ENCODE measurements around the gene DNAH10. TPM values are rescaled to one million over a fixed set of nuclear protein-coding genes. Genes with fewer than 3 reads are reported as not detected.
"Not testable (repeated sequence)": the region's sequence is repeated elsewhere in the genome, so short reads cannot be mapped to it uniquely, and the experiment has no call there.

DNAH10 gene
- total and polyA plus RNA-seq, 4 donors, result 4.5 to 18.1 (median 11.4) TPM

GRCh38 chr12:123779551-123779950 is 17.4 kb downstream of the DNAH10 start:
- no peaks in the 10 kb centered on the region for H3K9me3 ChIP-seq (ENCODE audit: control insufficient read depth, insufficient read depth, low read length)
- DNase-seq (ENCODE audit: low read depth in 4 of 6, low spot score in 6 of 6), result no peak
- H3K27ac ChIP-seq (ENCODE audit: low read depth, low read length), result no peak overlapping the region
- no peak overlapping the region for H3K4me3 ChIP-seq (ENCODE audit: low read depth, low read length)
- no peaks in the 10 kb centered on the region for H3K4me1 ChIP-seq (ENCODE audit: control insufficient read depth, insufficient read depth, low read length)
- no peaks in the 10 kb centered on the region for H3K36me3 ChIP-seq (ENCODE audit: control insufficient read depth, insufficient read depth, low read length)
- H3K27me3 ChIP-seq (ENCODE audit: control insufficient read depth, insufficient read depth, low read length), result no peaks in the 10 kb centered on the region

DNA sequence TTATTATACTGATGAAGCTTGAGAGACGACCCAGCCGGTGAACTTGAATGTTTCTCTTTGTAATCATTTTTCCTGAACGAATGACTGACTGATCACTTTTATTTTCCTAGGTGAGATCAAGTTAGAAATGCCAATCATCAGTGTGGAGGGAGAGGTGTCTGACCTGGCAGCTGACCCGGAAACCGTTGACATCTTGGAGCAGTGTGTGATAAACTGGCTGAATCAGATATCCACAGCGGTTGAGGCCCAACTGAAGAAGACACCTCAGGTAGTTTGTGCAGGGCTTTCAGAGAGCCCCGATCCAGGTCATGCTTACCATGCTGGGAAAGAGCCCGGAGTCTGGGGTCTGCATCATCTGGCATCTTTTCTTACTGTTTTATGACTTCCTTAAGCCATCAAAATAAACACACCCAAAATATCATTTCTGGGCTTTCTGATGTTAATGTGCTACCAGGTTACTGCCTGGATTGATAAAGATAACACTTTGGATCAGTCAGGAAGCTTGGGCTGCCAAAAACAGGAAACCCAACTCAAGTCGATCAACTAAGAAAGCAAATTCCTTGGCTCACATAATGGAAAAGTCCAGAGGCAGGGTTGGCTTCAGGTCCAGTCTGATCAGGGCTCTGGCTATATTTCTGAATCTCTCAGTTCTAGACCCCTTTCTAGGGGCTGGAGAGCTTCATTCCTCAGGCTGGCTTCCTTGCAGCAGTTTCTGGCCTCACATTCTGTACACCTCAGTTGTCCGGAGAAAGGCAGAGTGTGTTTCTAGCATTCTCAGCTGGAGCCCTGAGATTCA is 21.1 kb downstream of the DNAH10 start:
- Histone ChIP-seq H3K4me3 (ENCODE audit: low read depth, low read length) (no peak overlapping the region), H3K36me3 (ENCODE audit: control insufficient read depth, insufficient read depth, low read length) (peaks cover 7% of the 10 kb centered on the region), H3K9me3 (ENCODE audit: control insufficient read depth, insufficient read depth, low read length) (no peaks in the 10 kb centered on the region), H3K27me3 (ENCODE audit: control insufficient read depth, insufficient read depth, low read length) (no peaks in the 10 kb centered on the region), H3K4me1 (ENCODE audit: control insufficient read depth, insufficient read depth, low read length) (no peaks in the 10 kb centered on the region), H3K27ac (ENCODE audit: low read depth, low read length) (no peak overlapping the region)
- no peak for DNase-seq (ENCODE audit: low read depth in 4 of 6, low spot score in 6 of 6)
- whole genome bisulfite sequencing (ENCODE audit: insufficient coverage), result 88% methylated on average over 10 of the region's 10 CpGs

- DNase-seq (ENCODE audit: low read depth in 4 of 6, low spot score in 6 of 6), result no peak
- Histone ChIP-seq H3K4me1 (ENCODE audit: control insufficient read depth, insufficient read depth, low read length) (no peaks in the 10 kb centered on the region), H3K4me3 (ENCODE audit: low read depth, low read length) (no peak overlapping the region), H3K9me3 (ENCODE audit: control insufficient read depth, insufficient read depth, low read length) (no peaks in the 10 kb centered on the region), H3K36me3 (ENCODE audit: control insufficient read depth, insufficient read depth, low read length) (peaks cover 7% of the 10 kb centered on the region), H3K27ac (ENCODE audit: low read depth, low read length) (no peak overlapping the region), H3K27me3 (ENCODE audit: control insufficient read depth, insufficient read depth, low read length) (no peaks in the 10 kb centered on the region)
- WGBS (ENCODE audit: insufficient coverage), result 91% methylated on average over 25 of the region's 25 CpGs
These were observed 25.4 kb downstream of the DNAH10 start for GRCh38 chr12:123787466-123787865.

DNA sequence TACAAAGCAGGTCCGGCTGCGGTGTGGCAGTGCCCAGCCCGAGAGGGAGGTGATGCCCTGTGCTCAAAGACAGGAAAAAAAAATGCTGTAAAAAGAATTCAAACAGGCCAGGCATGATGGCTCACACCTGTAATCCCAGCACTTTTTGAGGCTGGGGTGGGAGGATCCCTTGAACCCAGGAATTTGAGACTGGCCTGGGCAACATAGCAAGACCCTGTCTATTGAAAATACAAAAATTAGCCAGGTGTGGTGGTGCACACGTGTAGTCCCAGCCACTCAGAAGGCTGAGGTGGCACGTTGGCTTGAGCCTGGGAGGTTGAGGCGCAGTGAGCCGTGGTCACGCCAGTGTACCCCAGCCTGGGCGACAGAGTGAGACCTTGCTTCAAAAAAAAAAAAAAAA is 26.4 kb downstream of the DNAH10 start:
- WGBS (ENCODE audit: insufficient coverage), result 97% methylated on average over 5 of the region's 9 CpGs
- H3K4me3 ChIP-seq (ENCODE audit: low read depth, low read length), result no peak overlapping the region
- H3K27ac ChIP-seq (ENCODE audit: low read depth, low read length), result no peak overlapping the region
- H3K4me1 ChIP-seq (ENCODE audit: control insufficient read depth, insufficient read depth, low read length), result no peaks in the 10 kb centered on the region
- H3K27me3 ChIP-seq (ENCODE audit: control insufficient read depth, insufficient read depth, low read length), result no peaks in the 10 kb centered on the region
- no peak for DNase-seq (ENCODE audit: low read depth in 4 of 6, low spot score in 6 of 6)
- H3K9me3 ChIP-seq (ENCODE audit: control insufficient read depth, insufficient read depth, low read length), result peaks cover 1% of the 10 kb centered on the region
- peaks cover 7% of the 10 kb centered on the region for H3K36me3 ChIP-seq (ENCODE audit: control insufficient read depth, insufficient read depth, low read length)

DNA sequence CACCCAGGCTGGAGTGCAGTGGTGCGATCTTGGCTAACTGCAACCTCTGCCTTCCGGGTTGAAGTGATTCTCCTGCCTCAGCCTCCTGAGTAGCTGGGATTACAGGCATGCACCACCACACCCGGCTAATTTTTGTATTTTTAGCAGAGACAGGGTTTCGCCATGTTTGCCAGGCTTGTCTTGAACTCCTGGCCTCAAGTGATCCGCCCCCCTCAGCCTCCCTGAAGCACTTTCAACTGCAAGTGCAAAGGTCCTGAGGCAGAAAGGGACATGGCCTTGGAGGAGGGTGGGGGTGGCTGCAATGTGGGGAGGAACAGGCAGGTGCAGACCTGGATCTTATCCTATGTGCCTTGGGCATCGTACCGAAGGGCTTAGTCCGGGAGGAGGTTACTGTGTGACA is 27.3 kb downstream of the DNAH10 start:
- not testable (repeated sequence) for H3K9me3 ChIP-seq (ENCODE audit: control insufficient read depth, insufficient read depth, low read length); H3K36me3 ChIP-seq (ENCODE audit: control insufficient read depth, insufficient read depth, low read length); H3K27ac ChIP-seq (ENCODE audit: low read depth, low read length); H3K27me3 ChIP-seq (ENCODE audit: control insufficient read depth, insufficient read depth, low read length); DNase-seq (ENCODE audit: low read depth in 4 of 6, low spot score in 6 of 6); H3K4me3 ChIP-seq (ENCODE audit: low read depth, low read length); H3K4me1 ChIP-seq (ENCODE audit: control insufficient read depth, insufficient read depth, low read length)
- 86% methylated on average over 5 of the region's 8 CpGs for WGBS (ENCODE audit: insufficient coverage)

GRCh38 chr12:123790905-123791467 is 28.9 kb downstream of the DNAH10 start:
- DNase-seq (ENCODE audit: low read depth in 4 of 6, low spot score in 6 of 6), result no peak
- Histone ChIP-seq H3K27ac (ENCODE audit: low read depth, low read length) (no peak overlapping the region), H3K9me3 (ENCODE audit: control insufficient read depth, insufficient read depth, low read length) (peaks cover 1% of the 10 kb centered on the region), H3K27me3 (ENCODE audit: control insufficient read depth, insufficient read depth, low read length) (no peaks in the 10 kb centered on the region), H3K36me3 (ENCODE audit: control insufficient read depth, insufficient read depth, low read length) (peaks cover 7% of the 10 kb centered on the region), H3K4me3 (ENCODE audit: low read depth, low read length) (no peak overlapping the region), H3K4me1 (ENCODE audit: control insufficient read depth, insufficient read depth, low read length) (no peaks in the 10 kb centered on the region)
- 100% methylated on average over 1 of the region's 4 CpGs for WGBS (ENCODE audit: insufficient coverage)

DNA sequence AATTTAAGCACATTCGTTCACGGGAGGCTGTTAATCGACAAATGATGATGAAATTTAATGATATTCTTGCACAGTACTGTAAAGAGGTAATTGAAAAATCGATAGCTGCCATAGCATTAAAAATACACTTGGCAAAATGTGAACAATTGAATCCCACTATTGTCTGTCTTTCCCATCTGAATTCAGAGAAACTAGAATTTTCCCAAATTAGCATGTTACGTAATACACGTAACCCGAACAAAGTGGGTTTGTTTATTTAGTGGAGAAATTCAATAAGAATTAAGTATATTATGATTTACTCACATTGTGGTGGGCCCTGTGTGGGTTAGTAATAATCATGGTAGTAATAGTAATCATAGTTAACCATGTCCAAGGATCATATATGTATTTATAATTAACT is 31.9 kb downstream of the DNAH10 start:
- Histone ChIP-seq H3K27me3 (ENCODE audit: control insufficient read depth, insufficient read depth, low read length) (no peaks in the 10 kb centered on the region), H3K4me3 (ENCODE audit: low read depth, low read length) (no peak overlapping the region), H3K36me3 (ENCODE audit: control insufficient read depth, insufficient read depth, low read length) (no peaks in the 10 kb centered on the region), H3K9me3 (ENCODE audit: control insufficient read depth, insufficient read depth, low read length) (peaks cover 1% of the 10 kb centered on the region), H3K27ac (ENCODE audit: low read depth, low read length) (no peak overlapping the region), H3K4me1 (ENCODE audit: control insufficient read depth, insufficient read depth, low read length) (no peaks in the 10 kb centered on the region)
- peak in 1 of 6 donors; percentile 9 for DNase-seq (ENCODE audit: low read depth in 4 of 6, low spot score in 6 of 6)
- 71% methylated on average over 3 of the region's 7 CpGs for WGBS (ENCODE audit: insufficient coverage)

DNA sequence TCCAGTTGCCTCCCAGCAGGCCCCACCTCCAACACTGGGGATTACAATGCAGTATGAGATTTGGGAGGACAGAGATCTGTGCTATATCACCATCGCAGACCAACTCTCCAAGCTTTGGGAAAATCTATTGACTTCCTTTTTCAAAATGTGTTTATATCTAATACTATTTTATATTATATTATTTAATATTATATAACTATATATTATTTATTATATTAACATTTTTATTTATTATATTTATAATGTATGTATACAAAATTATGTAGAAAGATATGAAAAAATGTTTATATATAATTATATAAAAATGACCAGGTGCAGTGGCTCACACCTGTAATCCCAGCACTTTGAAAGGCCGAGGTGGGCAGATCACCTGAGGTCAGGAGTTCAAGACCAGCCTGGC is 36.4 kb downstream of the DNAH10 start:
- no peaks in the 10 kb centered on the region for H3K9me3 ChIP-seq (ENCODE audit: control insufficient read depth, insufficient read depth, low read length)
- no peaks in the 10 kb centered on the region for H3K4me1 ChIP-seq (ENCODE audit: control insufficient read depth, insufficient read depth, low read length)
- no peaks in the 10 kb centered on the region for H3K27me3 ChIP-seq (ENCODE audit: control insufficient read depth, insufficient read depth, low read length)
- DNase-seq (ENCODE audit: low read depth in 4 of 6, low spot score in 6 of 6), result no peak
- no peak overlapping the region for H3K4me3 ChIP-seq (ENCODE audit: low read depth, low read length)
- no peak overlapping the region for H3K27ac ChIP-seq (ENCODE audit: low read depth, low read length)
- WGBS (ENCODE audit: insufficient coverage), result no CpG with 5 or more reads among the region's 2 CpGs
- H3K36me3 ChIP-seq (ENCODE audit: control insufficient read depth, insufficient read depth, low read length), result no peaks in the 10 kb centered on the region

DNA sequence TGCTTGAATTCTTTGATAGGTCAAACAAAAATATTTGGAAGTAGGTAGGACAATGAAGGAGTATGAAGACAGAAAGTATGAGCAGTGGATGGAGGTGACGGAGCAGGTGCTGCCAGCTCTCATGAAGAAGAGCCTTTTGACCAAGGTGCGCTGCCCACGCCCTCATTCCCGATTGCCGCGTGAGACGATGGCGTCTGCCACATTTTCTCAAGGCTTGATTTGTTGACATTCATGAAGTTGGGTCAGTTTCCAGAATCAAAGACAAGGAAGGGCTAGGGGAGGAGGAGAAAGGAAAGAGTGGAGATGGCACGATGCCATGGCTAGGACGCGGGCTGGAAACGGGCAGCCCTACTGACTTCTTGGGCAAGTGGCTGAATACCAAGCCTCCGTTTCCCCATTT is 37.1 kb downstream of the DNAH10 start:
- Histone ChIP-seq H3K27me3 (ENCODE audit: control insufficient read depth, insufficient read depth, low read length) (no peaks in the 10 kb centered on the region), H3K27ac (ENCODE audit: low read depth, low read length) (no peak overlapping the region), H3K4me1 (ENCODE audit: control insufficient read depth, insufficient read depth, low read length) (no peaks in the 10 kb centered on the region), H3K9me3 (ENCODE audit: control insufficient read depth, insufficient read depth, low read length) (no peaks in the 10 kb centered on the region), H3K36me3 (ENCODE audit: control insufficient read depth, insufficient read depth, low read length) (no peaks in the 10 kb centered on the region), H3K4me3 (ENCODE audit: low read depth, low read length) (no peak overlapping the region)
- DNase-seq (ENCODE audit: low read depth in 4 of 6, low spot score in 6 of 6), result no peak
- WGBS (ENCODE audit: insufficient coverage), result 99% methylated on average over 13 of the region's 13 CpGs

- Histone ChIP-seq H3K9me3 (ENCODE audit: control insufficient read depth, insufficient read depth, low read length) (no peaks in the 10 kb centered on the region), H3K27me3 (ENCODE audit: control insufficient read depth, insufficient read depth, low read length) (no peaks in the 10 kb centered on the region), H3K27ac (ENCODE audit: low read depth, low read length) (no peak overlapping the region), H3K36me3 (ENCODE audit: control insufficient read depth, insufficient read depth, low read length) (no peaks in the 10 kb centered on the region), H3K4me3 (ENCODE audit: low read depth, low read length) (no peak overlapping the region), H3K4me1 (ENCODE audit: control insufficient read depth, insufficient read depth, low read length) (no peaks in the 10 kb centered on the region)
- WGBS (ENCODE audit: insufficient coverage), result no CpG with 5 or more reads among the region's 8 CpGs
- peak in 2 of 6 donors; percentile 23 to 38 for DNase-seq (ENCODE audit: low read depth in 4 of 6, low spot score in 6 of 6)
These were observed 39.6 kb downstream of the DNAH10 start for GRCh38 chr12:123801573-123802178.
